ENCODE results near the gene STXBP5.

- TF ChIP-seq EZH2phosphoT487 (IDR thresholded peaks at IDR 0.05; ENCODE audit: low read depth) (no peak), CTCF (IDR thresholded peaks at IDR 0.05; ENCODE audit: low read depth, low read length) (no peak)
Measured at GRCh38 chr6:147266821-147267220, 62.6 kb downstream of the STXBP5 start.
